ENCODE data around the gene SUB1. TPM values are rescaled to one million over a fixed set of nuclear protein-coding genes. Genes with fewer than 3 reads are reported as not detected.

Gene SUB1
- total and polyA plus RNA-seq, 2 experiments from 2014 or later: 135 to 415 TPM

- TF ChIP-seq CTCF (IDR thresholded peaks at IDR 0.05; ENCODE audit: low read depth, low read length): no peak
- H3K27ac ChIP-seq: no peak overlapping the region
- H3K4me3 ChIP-seq: no peak overlapping the region
- H3K4me1 ChIP-seq (ENCODE audit: low read depth): no peaks in the 10 kb centered on the region
- no peaks in the 10 kb centered on the region for H3K27me3 ChIP-seq
- peaks cover 32% of the 10 kb centered on the region for H3K36me3 ChIP-seq
- no peaks in the 10 kb centered on the region for H3K9me3 ChIP-seq (ENCODE audit: low read depth)
- no peak for DNase-seq (ENCODE audit: low read depth in 1 of 2, low spot score in 1 of 2)
Observed at GRCh38 chr5:32604800-32605765, 19.7 kb downstream of the SUB1 start.

GRCh38 chr5:32605766-32606152, 20.4 kb downstream of the SUB1 start:
- Histone ChIP-seq H3K27me3 (no peaks in the 10 kb centered on the region), H3K4me3 (no peak overlapping the region), H3K36me3 (peaks cover 25% of the 10 kb centered on the region), H3K9me3 (ENCODE audit: low read depth) (no peaks in the 10 kb centered on the region), H3K27ac (no peak overlapping the region), H3K4me1 (ENCODE audit: low read depth) (no peaks in the 10 kb centered on the region)
- no peak for TF ChIP-seq CTCF (IDR thresholded peaks at IDR 0.05; ENCODE audit: low read depth, low read length)
- DNase-seq (ENCODE audit: low read depth in 1 of 2, low spot score in 1 of 2): no peak

- no peaks in the 10 kb centered on the region for H3K4me1 ChIP-seq (ENCODE audit: low read depth)
- no peak overlapping the region for H3K4me3 ChIP-seq
- no peak overlapping the region for H3K27ac ChIP-seq
- H3K9me3 ChIP-seq (ENCODE audit: low read depth): no peaks in the 10 kb centered on the region
- peak; percentile 5 to 34 for DNase-seq (ENCODE audit: low read depth in 1 of 2, low spot score in 1 of 2)
- TF ChIP-seq CTCF (IDR thresholded peaks at IDR 0.05; ENCODE audit: low read depth, low read length): no peak
- no peaks in the 10 kb centered on the region for H3K36me3 ChIP-seq
- H3K27me3 ChIP-seq: no peaks in the 10 kb centered on the region
Observed at GRCh38 chr5:32612134-32612888, 27.0 kb downstream of the SUB1 start.

GRCh38 chr5:32613050-32613672, 27.8 kb downstream of the SUB1 start:
- Histone ChIP-seq H3K9me3 (ENCODE audit: low read depth) (no peaks in the 10 kb centered on the region), H3K36me3 (no peaks in the 10 kb centered on the region), H3K27me3 (no peaks in the 10 kb centered on the region), H3K4me3 (no peak overlapping the region), H3K4me1 (ENCODE audit: low read depth) (no peaks in the 10 kb centered on the region), H3K27ac (no peak overlapping the region)
- DNase-seq (ENCODE audit: low read depth in 1 of 2, low spot score in 1 of 2): peak; percentile 80 to 86
- peak; percentile 85 for TF ChIP-seq CTCF (IDR thresholded peaks at IDR 0.05; ENCODE audit: low read depth, low read length)

GRCh38 chr5:32615236-32615635, 29.9 kb downstream of the SUB1 start:
- no peak overlapping the region for H3K4me3 ChIP-seq
- H3K27ac ChIP-seq: no peak overlapping the region
- no peaks in the 10 kb centered on the region for H3K9me3 ChIP-seq (ENCODE audit: low read depth)
- H3K27me3 ChIP-seq: no peaks in the 10 kb centered on the region
- DNase-seq (ENCODE audit: low read depth in 1 of 2, low spot score in 1 of 2): no peak
- no peak for TF ChIP-seq CTCF (IDR thresholded peaks at IDR 0.05; ENCODE audit: low read depth, low read length)
- H3K4me1 ChIP-seq (ENCODE audit: low read depth): no peaks in the 10 kb centered on the region
- no peaks in the 10 kb centered on the region for H3K36me3 ChIP-seq

All from cardiac muscle cell (in vitro differentiated cells and primary cell).